H1 (cell line): Measurements from ENCODE around the gene KRTAP29-1. TPM values are rescaled to one million over a fixed set of nuclear protein-coding genes. Genes with fewer than 3 reads are reported as not detected.

Experiments used
- CTCF ChIA-PET: fragments of 300-600 bp; sonication (Branson Sonifier 250); formaldehyde crosslinking; loops from one replicate; lab custom pipeline; 2021; ENCODE audit not compliant: partially characterized antibody; lab: Charles Lee
- POLR2A ChIA-PET: fragments of 300-600 bp; sonication (Branson Sonifier 250); formaldehyde crosslinking; loops from one replicate; lab custom pipeline; 2021; ENCODE audit warnings: inconsistent platforms; ENCODE audit not compliant: partially characterized antibody; lab: Charles Lee
- DNase-seq, 2 experiments: peaks; one replicate each; pipeline versions ENCODE4 v3.0.0 to v3.0.0-alpha.2; 2010 to 2022; ENCODE audit warnings: low spot score in 2 of 2, low read depth in 1 of 2, mixed read lengths in 1 of 2
- FAIRE-seq: peaks from 2 replicates; lab custom pipeline; 2011; peaks lifted over from hg19 to GRCh38; lab: Jason Lieb, UNC
- H2AFZ ChIP-seq: 2 replicates; pipeline ENCODE4 v1.8.1; 2012; ENCODE audit warnings: low read length, inconsistent platforms
- H2AK5ac ChIP-seq: 2 replicates; pipeline ENCODE4 v1.6.1; 2013; ENCODE audit warnings: low read depth, low read length
- H2BK120ac ChIP-seq: replicated peaks from 2 replicates; pipeline ENCODE3; 2013; ENCODE audit warnings: low read depth, low read length, inconsistent platforms
- H2BK12ac ChIP-seq: 2 replicates; pipeline ENCODE4 v1.6.1; 2013; ENCODE audit warnings: low read depth, low read length
- H2BK15ac ChIP-seq: 2 replicates; pipeline ENCODE4 v1.6.1; 2013; ENCODE audit warnings: low read length
- H2BK20ac ChIP-seq: 2 replicates; pipeline ENCODE4 v1.6.1; 2013; ENCODE audit warnings: low read length
- H2BK5ac ChIP-seq: 2 replicates; pipeline ENCODE4 v1.6.1; 2013; ENCODE audit warnings: low read depth, low read length
- H3K14ac ChIP-seq: 2 replicates; pipeline ENCODE4 v1.6.1; 2013; ENCODE audit warnings: inconsistent platforms; ENCODE audit not compliant: insufficient read length
- H3K18ac ChIP-seq: 2 replicates; pipeline ENCODE4 v1.6.1; 2013; ENCODE audit warnings: low read length; ENCODE audit errors: extremely low read depth
- H3K23ac ChIP-seq: 2 replicates; pipeline ENCODE4 v1.6.1; 2013; ENCODE audit warnings: inconsistent platforms; ENCODE audit not compliant: insufficient read length
- H3K23me2 ChIP-seq: 2 replicates; pipeline ENCODE4 v1.6.1; 2013; ENCODE audit warnings: low read depth, low read length
- H3K27ac ChIP-seq: 2 replicates; pipeline ENCODE4 v1.6.1; 2011; ENCODE audit warnings: low read depth, low read length, inconsistent platforms
- H3K27me3 ChIP-seq, 4 experiments: replicated peaks in 1 of 4; 1 replicate in 1 of 4; 2 replicates in 3 of 4; pipeline versions ENCODE4 v1.6.1 to v1.8.1; 2011 to 2013; ENCODE audit warnings: low read length in 3 of 4, mild to moderate bottlenecking in 3 of 4, inconsistent platforms in 2 of 4, mixed read lengths in 2 of 4, moderate library complexity in 1 of 4; ENCODE audit not compliant: control insufficient read depth in 3 of 4, insufficient read depth in 3 of 4; ENCODE audit errors: extremely low read depth in 1 of 4
- H3K36me3 ChIP-seq, 4 experiments: 2 replicates each; pipeline versions ENCODE4 v1.6.1 to v1.8.1; 2011 to 2013; ENCODE audit warnings: mild to moderate bottlenecking in 4 of 4, low read length in 3 of 4, moderate library complexity in 2 of 4, control low read depth in 1 of 4, inconsistent platforms in 1 of 4; ENCODE audit not compliant: insufficient read depth in 4 of 4, control insufficient read depth in 2 of 4
- H3K4ac ChIP-seq: replicated peaks from 2 replicates; pipeline ENCODE3; 2013; ENCODE audit warnings: low read length, low read depth, mixed read lengths, inconsistent platforms; ENCODE audit not compliant: insufficient read length
- H3K4me1 ChIP-seq, 4 experiments: replicated peaks in 1 of 4; 1 replicate in 1 of 4; 2 replicates in 3 of 4; pipeline versions ENCODE4 v1.6.1 to v1.8.1; 2011 to 2013; ENCODE audit warnings: low read length in 3 of 4, inconsistent platforms in 2 of 4, mixed read lengths in 1 of 4; ENCODE audit not compliant: insufficient read depth in 4 of 4, control insufficient read depth in 3 of 4
- H3K4me2 ChIP-seq, 2 experiments: 2 replicates each; pipeline versions ENCODE4 v1.6.1 to v1.8.1; 2011 to 2013; ENCODE audit warnings: low read depth in 2 of 2, low read length in 2 of 2, control low read depth in 1 of 2, inconsistent platforms in 1 of 2, mild to moderate bottlenecking in 1 of 2; ENCODE audit not compliant: insufficient read depth in 1 of 2
- H3K4me3 ChIP-seq, 4 experiments: fragments of 200-600, 300-600 bp in 1 of 4; sonication (generic), shearing (Covaris generic), sonication (Bioruptor Twin) in 1 of 4; 2 replicates each; pipeline versions ENCODE4 v1.5.1 to v1.8.1; 2011 to 2016; ENCODE audit warnings: low read length in 4 of 4, low read depth in 3 of 4, control low read depth in 2 of 4, inconsistent platforms in 2 of 4, mild to moderate bottlenecking in 2 of 4, mixed read lengths in 1 of 4, moderate library complexity in 1 of 4; ENCODE audit not compliant: insufficient read depth in 2 of 4; ENCODE audit errors: extremely low read depth in 1 of 4
- H3K56ac ChIP-seq: replicated peaks from 2 replicates; pipeline ENCODE3; 2013; ENCODE audit warnings: low read depth, mild to moderate bottlenecking, mixed read lengths, low read length, inconsistent platforms; ENCODE audit not compliant: insufficient read length
- H3K79me1 ChIP-seq: 2 replicates; pipeline ENCODE4 v1.6.1; 2013; ENCODE audit warnings: low read depth, low read length, control low read depth
- H3K79me2 ChIP-seq, 2 experiments: 2 replicates each; pipeline versions ENCODE4 v1.6.1 to v1.8.1; 2012 to 2013; ENCODE audit warnings: low read length in 2 of 2, mild to moderate bottlenecking in 2 of 2, inconsistent platforms in 1 of 2; ENCODE audit not compliant: insufficient read depth in 2 of 2, control insufficient read depth in 1 of 2
- H3K9ac ChIP-seq, 4 experiments: replicated peaks in 1 of 4; 1 replicate in 1 of 4; 2 replicates in 3 of 4; pipeline versions ENCODE4 v1.6.1 to v1.8.1; 2011 to 2013; ENCODE audit warnings: low read depth in 3 of 4, low read length in 3 of 4, control low read depth in 2 of 4, mild to moderate bottlenecking in 2 of 4, moderate library complexity in 2 of 4, inconsistent platforms in 1 of 4; ENCODE audit errors: extremely low read depth in 1 of 4
- H3K9me3 ChIP-seq, 2 experiments: 2 replicates each; pipeline versions ENCODE4 v1.6.1 to v1.8.1; 2012 to 2013; ENCODE audit warnings: mild to moderate bottlenecking in 2 of 2, moderate library complexity in 2 of 2, control low read depth in 1 of 2, inconsistent platforms in 1 of 2, low read depth in 1 of 2, low read length in 1 of 2, mixed read lengths in 1 of 2; ENCODE audit not compliant: insufficient read depth in 2 of 2
- H4K20me1 ChIP-seq, 2 experiments: replicated peaks in 1 of 2; 2 replicates each; pipeline versions ENCODE3 to v1.8.1; 2011 to 2013; ENCODE audit warnings: inconsistent platforms in 2 of 2, low read length in 2 of 2, mild to moderate bottlenecking in 1 of 2; ENCODE audit not compliant: insufficient read depth in 2 of 2, control insufficient read depth in 1 of 2
- H4K5ac ChIP-seq: 2 replicates; pipeline ENCODE4 v1.6.1; 2013; ENCODE audit warnings: low read length, low read depth, mixed read lengths, inconsistent platforms; ENCODE audit not compliant: insufficient read length
- H4K8ac ChIP-seq: 2 replicates; pipeline ENCODE4 v1.8.0; 2013; ENCODE audit warnings: mild to moderate bottlenecking, moderate library complexity, low read length, inconsistent platforms; ENCODE audit not compliant: insufficient read depth; ENCODE audit errors: extremely low read depth
- H4K91ac ChIP-seq: replicated peaks from 2 replicates; pipeline ENCODE3; 2013; ENCODE audit warnings: low read length, mixed read lengths, inconsistent platforms; ENCODE audit not compliant: insufficient read length
- CBX5 ChIP-seq: fragments of 300-800, 300-1000 bp; sonication (generic); IDR thresholded peaks from 2 replicates; pipeline ENCODE4 v1.7.1; 2016; ENCODE audit warnings: antibody characterized with exemption, low read length, low read depth
- CREB1 ChIP-seq: IDR thresholded peaks from 2 replicates; pipeline ENCODE4 v1.6.1; 2012; ENCODE audit warnings: inconsistent platforms
- CTBP2 ChIP-seq: IDR thresholded peaks from 2 replicates; pipeline ENCODE4 v1.7.0; 2011; ENCODE audit warnings: borderline replicate concordance, mild to moderate bottlenecking, moderate library complexity, mixed read lengths, low read length; ENCODE audit not compliant: insufficient read depth, insufficient read length
- FOSL1 ChIP-seq: IDR thresholded peaks from 2 replicates; pipeline ENCODE4 v1.6.1; 2011; ENCODE audit warnings: mild to moderate bottlenecking, low read depth, low read length, moderate library complexity; ENCODE audit not compliant: insufficient read depth
- GABPA ChIP-seq: IDR thresholded peaks from 2 replicates; pipeline ENCODE4 v1.6.1; 2011; ENCODE audit warnings: mild to moderate bottlenecking, low read length, moderate library complexity, borderline replicate concordance; ENCODE audit not compliant: insufficient read depth
- KDM4A ChIP-seq: IDR thresholded peaks from one replicate; pipeline ENCODE4 v1.7.1; 2012; ENCODE audit warnings: low read depth, mild to moderate bottlenecking, moderate library complexity, low read length, inconsistent platforms; ENCODE audit not compliant: severe bottlenecking
- POLR2AphosphoS5 ChIP-seq: IDR thresholded peaks from 2 replicates; pipeline ENCODE4 v1.6.1; 2011; ENCODE audit warnings: low read depth, low read length
- RXRA ChIP-seq: IDR thresholded peaks from 2 replicates; pipeline ENCODE4 v1.6.1; 2011; ENCODE audit warnings: low read depth, mild to moderate bottlenecking, low read length, moderate library complexity; ENCODE audit not compliant: insufficient read depth
- TAF1 ChIP-seq: IDR thresholded peaks from 2 replicates; pipeline ENCODE4 v1.6.1; 2011; ENCODE audit warnings: mild to moderate bottlenecking, low read depth, low read length
- TCF12 ChIP-seq: IDR thresholded peaks from 2 replicates; pipeline ENCODE4 v1.6.1; 2011; ENCODE audit warnings: low read depth, mild to moderate bottlenecking, low read length
- ZNF274 ChIP-seq: IDR thresholded peaks from 2 replicates; pipeline ENCODE4 v1.7.0; 2012; ENCODE audit warnings: low read length, borderline replicate concordance; ENCODE audit errors: extremely low read depth
- WGBS, 2 experiments: shearing (Covaris generic) in 1 of 2; methylation state at CpG; one replicate each; pipeline versions ENCODE4 v1.1.6 to v1.1.7; 2013 to 2015; ENCODE audit warnings: low lambda C conversion rate in 2 of 2, mixed read lengths in 2 of 2, inconsistent platforms in 1 of 2, low coverage in 1 of 2, missing lambda C conversion rate in 1 of 2; ENCODE audit not compliant: insufficient replicate concordance in 2 of 2, insufficient coverage in 1 of 2, insufficient read length in 1 of 2; ENCODE audit errors: extremely low coverage in 1 of 2, missing lambda C conversion rate in 1 of 2; 5-methylcytosine and 5-hydroxymethylcytosine counted together
- polyA plus RNA-seq, 7 experiments: library from polyadenylated mRNA; depleted of rRNA in 3 of 7; stranded (reverse) in 5 of 7; unstranded in 2 of 7; fragments of >200 nt in 5 of 7; fragments of 200-250 nt in 2 of 7; gene quantifications; 1 replicate in 5 of 7; 2 replicates in 1 of 7; 4 replicates in 1 of 7; pipeline versions ENCODE4 v1.2.1 to v1.2.3, GENCODE V29; 2011 to 2013; ENCODE audit warnings: missing spikeins in 2 of 7, mixed read lengths in 2 of 7
- total RNA-seq: library from RNA; stranded (reverse); fragmentation: NEBNext Ultra II Directional; extraction: Animal tissue kit (Norgen Biotek cat#: 25700); gene quantifications from 2 replicates; pipeline ENCODE4 v1.2.1, GENCODE V29; 2021

The KRTAP29-1 gene
- total and polyA plus RNA-seq, 2 of the 8 experiments (the other 6 are each of a cell fraction or from before 2014, with no cell fraction given): not detected

GRCh38 chr17:41301204-41301790 is 1.4 kb downstream of the KRTAP29-1 start:
- no peaks in the 10 kb centered on the region for H3K79me2 ChIP-seq
- no peak overlapping the region for H3K9ac ChIP-seq
- FAIRE-seq (no peak), DNase-seq (no peak)
- no peak overlapping the region for H2BK120ac ChIP-seq
- no peak overlapping the region for H4K8ac ChIP-seq
- no peak overlapping the region for H2AK5ac ChIP-seq
- no peak overlapping the region for H3K4me2 ChIP-seq
- no peaks in the 10 kb centered on the region; a peak in 1 of 7 replicates for H3K4me1 ChIP-seq
- no peaks in the 10 kb centered on the region; a peak in 1 of 4 replicates for H3K9me3 ChIP-seq
- no peak overlapping the region for H2BK5ac ChIP-seq
- H2BK15ac ChIP-seq: no peak overlapping the region
- H4K5ac ChIP-seq: no peak overlapping the region
- no peaks in the 10 kb centered on the region; the same call in 1 of the 2 replicates for H3K23me2 ChIP-seq
- no peaks in the 10 kb centered on the region for H4K20me1 ChIP-seq
- H3K36me3 ChIP-seq: no peaks in the 10 kb centered on the region
- CTCF ChIA-PET: interaction anchor here (0.8 to 1.8 kb wide), 4 partner anchors 21 to 347 kb away, joined by 3 to 7 read pairs (median 4); no protein-coding TSS in a partner anchor
- H2AFZ ChIP-seq: no peak overlapping the region
- H3K18ac ChIP-seq: no peak overlapping the region
- no peak overlapping the region for H3K4me3 ChIP-seq
- no peak overlapping the region for H3K4ac ChIP-seq
- H3K79me1 ChIP-seq: no peaks in the 10 kb centered on the region
- H3K27me3 ChIP-seq: no peaks in the 10 kb centered on the region; a peak in 1 of 7 replicates
- POLR2A ChIA-PET: no interaction called here
- H3K23ac ChIP-seq: no peak overlapping the region
- no peak overlapping the region for H3K27ac ChIP-seq
- TF ChIP-seq TCF12: no peak
- TF ChIP-seq POLR2AphosphoS5: no peak
- no peak for TF ChIP-seq CBX5
- TF ChIP-seq KDM4A: no peak
- TF ChIP-seq TAF1: no peak
- TF ChIP-seq CREB1: no peak
- no peak for TF ChIP-seq FOSL1
- TF ChIP-seq CTBP2: no peak
- no peak for TF ChIP-seq GABPA
- no peak for TF ChIP-seq ZNF274
- TF ChIP-seq RXRA: no peak
- H3K14ac ChIP-seq: no peak overlapping the region
- WGBS, 2 experiments: 92% methylated on average over 5 of the region's 5 CpGs; no CpG with 5 or more reads in 1 of the 2 experiments
- H2BK12ac ChIP-seq: no peak overlapping the region
- H4K91ac ChIP-seq: no peak overlapping the region
- no peak overlapping the region for H2BK20ac ChIP-seq
- no peak overlapping the region for H3K56ac ChIP-seq
